KMS-11 (cell line): ENCODE results near the gene NDEL1.
"Not testable (repeated sequence)": the region's sequence is repeated elsewhere in the genome, so short reads cannot be mapped to it uniquely, and the experiment has no call there.

Source experiments
- H2AFZ ChIP-seq: fragments of 200-600 bp; sonication (generic); 2 replicates; pipeline ENCODE4 v1.6.1; 2016; ENCODE audit warnings: antibody characterized with exemption, mixed run types, low read depth
- H3K27ac ChIP-seq: fragments of 200-600 bp; sonication (generic); 2 replicates; pipeline ENCODE4 v1.6.1; 2016; ENCODE audit warnings: mild to moderate bottlenecking, mixed run types
- H3K27me3 ChIP-seq: fragments of 200-600 bp; sonication (generic); 2 replicates; pipeline ENCODE4 v1.6.1; 2017; ENCODE audit warnings: mild to moderate bottlenecking, low read depth, mixed run types, moderate library complexity; ENCODE audit not compliant: insufficient read depth
- H3K36me3 ChIP-seq: fragments of 200-600 bp; sonication (generic); 2 replicates; pipeline ENCODE4 v1.6.1; 2017; ENCODE audit warnings: mild to moderate bottlenecking, mixed run types; ENCODE audit not compliant: insufficient read depth
- H3K4me1 ChIP-seq: fragments of 200-600 bp; sonication (generic); 2 replicates; pipeline ENCODE4 v1.6.1; 2016; ENCODE audit warnings: mild to moderate bottlenecking, low read depth, mixed run types; ENCODE audit not compliant: poor library complexity, severe bottlenecking
- H3K4me2 ChIP-seq: fragments of 200-600 bp; sonication (generic); 2 replicates; pipeline ENCODE4 v1.7.0; 2016; ENCODE audit warnings: mild to moderate bottlenecking, mixed run types
- H3K4me3 ChIP-seq: fragments of 200-600 bp; sonication (generic); IDR thresholded peaks from 2 replicates; pipeline ENCODE4 v1.6.1; 2017; ENCODE audit warnings: low read depth, low read length, mixed read lengths; ENCODE audit not compliant: insufficient read depth
- H3K79me2 ChIP-seq: fragments of 200-600 bp; sonication (generic); 2 replicates; pipeline ENCODE4 v1.6.1; 2016; ENCODE audit warnings: low read depth, mixed run types; ENCODE audit not compliant: insufficient read depth
- H3K9ac ChIP-seq: fragments of 200-600 bp; sonication (generic); 2 replicates; pipeline ENCODE4 v1.6.1; 2016; ENCODE audit warnings: mild to moderate bottlenecking, mixed run types
- H4K20me1 ChIP-seq: fragments of 200-600 bp; sonication (generic); 2 replicates; pipeline ENCODE4 v1.6.1; 2016; ENCODE audit warnings: mild to moderate bottlenecking, mixed run types; ENCODE audit not compliant: insufficient read depth
- TF ChIP-seq, protein P1 (sequence below): fragments of 200-600 bp; sonication (generic); conservative IDR thresholded peaks from 2 replicates; pipeline ENCODE4 v1.6.1; 2017; ENCODE audit warnings: low read depth, mild to moderate bottlenecking, antibody characterized with exemption, low read length, moderate library complexity, mixed read lengths

The NDEL1 gene

DNA sequence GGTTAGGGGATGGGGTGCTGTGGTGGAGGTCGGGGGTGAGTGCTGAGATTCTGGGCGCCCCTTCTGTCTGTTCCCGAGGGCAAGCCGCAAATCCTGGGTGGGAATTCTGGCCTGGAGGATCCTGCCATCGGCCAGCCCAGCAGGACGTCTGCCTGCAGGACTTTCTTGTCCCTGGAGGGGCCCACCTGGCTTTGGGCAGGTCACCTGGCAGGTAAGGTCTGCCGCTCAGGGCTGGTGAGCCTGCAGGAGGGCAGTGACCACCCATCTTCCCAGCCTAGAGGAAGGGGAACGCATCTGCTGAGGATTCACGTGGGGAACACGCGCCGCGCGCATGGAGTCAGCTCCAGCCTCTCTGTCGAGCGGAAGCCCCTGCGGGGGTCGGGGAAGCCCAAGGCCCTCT is 43.4 kb upstream of the NDEL1 start:
- TF ChIP-seq, protein P1, sequence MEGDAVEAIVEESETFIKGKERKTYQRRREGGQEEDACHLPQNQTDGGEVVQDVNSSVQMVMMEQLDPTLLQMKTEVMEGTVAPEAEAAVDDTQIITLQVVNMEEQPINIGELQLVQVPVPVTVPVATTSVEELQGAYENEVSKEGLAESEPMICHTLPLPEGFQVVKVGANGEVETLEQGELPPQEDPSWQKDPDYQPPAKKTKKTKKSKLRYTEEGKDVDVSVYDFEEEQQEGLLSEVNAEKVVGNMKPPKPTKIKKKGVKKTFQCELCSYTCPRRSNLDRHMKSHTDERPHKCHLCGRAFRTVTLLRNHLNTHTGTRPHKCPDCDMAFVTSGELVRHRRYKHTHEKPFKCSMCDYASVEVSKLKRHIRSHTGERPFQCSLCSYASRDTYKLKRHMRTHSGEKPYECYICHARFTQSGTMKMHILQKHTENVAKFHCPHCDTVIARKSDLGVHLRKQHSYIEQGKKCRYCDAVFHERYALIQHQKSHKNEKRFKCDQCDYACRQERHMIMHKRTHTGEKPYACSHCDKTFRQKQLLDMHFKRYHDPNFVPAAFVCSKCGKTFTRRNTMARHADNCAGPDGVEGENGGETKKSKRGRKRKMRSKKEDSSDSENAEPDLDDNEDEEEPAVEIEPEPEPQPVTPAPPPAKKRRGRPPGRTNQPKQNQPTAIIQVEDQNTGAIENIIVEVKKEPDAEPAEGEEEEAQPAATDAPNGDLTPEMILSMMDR = no peak
- Histone ChIP-seq H3K9ac (no peak overlapping the region), H2AFZ (no peak overlapping the region), H3K27me3 (no peaks in the 10 kb centered on the region), H4K20me1 (no peaks in the 10 kb centered on the region), H3K4me3 (no peak overlapping the region), H3K4me2 (no peak overlapping the region), H3K79me2 (no peaks in the 10 kb centered on the region), H3K27ac (no peak overlapping the region), H3K36me3 (no peaks in the 10 kb centered on the region), H3K4me1 (no peaks in the 10 kb centered on the region)

DNA sequence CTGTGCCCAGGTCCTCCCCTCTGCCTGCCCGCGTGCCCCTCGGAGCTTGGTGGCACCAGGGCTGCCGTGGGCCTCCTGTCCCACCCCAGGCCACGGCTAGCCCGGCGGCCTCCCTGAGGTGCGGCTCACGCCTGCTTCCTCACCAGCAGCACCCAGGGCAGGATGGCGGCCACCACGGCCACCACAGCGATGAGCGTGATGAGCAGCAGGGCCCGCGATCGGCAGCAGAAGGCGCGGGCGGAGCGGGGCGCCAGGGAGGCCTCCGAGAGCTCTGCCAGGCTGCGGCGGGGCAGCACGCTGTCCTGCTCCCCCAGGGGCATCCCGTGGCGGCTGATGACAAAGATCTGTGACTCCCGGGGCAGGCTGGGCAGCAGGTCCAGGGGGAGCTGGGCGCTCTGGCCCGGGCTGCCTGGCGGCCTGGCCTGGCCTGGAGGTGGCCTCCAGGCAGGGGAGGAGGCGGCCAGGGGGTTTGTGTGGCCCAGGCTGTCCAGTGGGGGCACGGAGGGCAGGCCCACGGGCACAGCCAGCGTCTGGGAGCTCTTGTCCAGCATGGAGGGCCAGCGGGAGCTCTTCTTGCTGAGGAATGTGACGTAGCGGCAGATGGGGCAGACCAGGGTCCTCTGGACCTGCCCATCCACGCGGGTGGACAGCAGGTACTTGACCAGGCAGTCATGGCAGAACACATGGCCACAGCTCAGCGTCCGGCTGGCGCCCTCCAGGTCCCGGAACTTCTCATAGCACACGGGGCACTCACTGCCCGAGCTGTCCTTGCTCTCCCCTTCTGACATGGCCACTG is 42.8 kb upstream of the NDEL1 start:
- Histone ChIP-seq H2AFZ (no peak overlapping the region), H3K4me2 (no peak overlapping the region), H4K20me1 (no peaks in the 10 kb centered on the region), H3K27ac (no peak overlapping the region), H3K4me3 (no peak overlapping the region), H3K36me3 (no peaks in the 10 kb centered on the region), H3K79me2 (no peaks in the 10 kb centered on the region), H3K4me1 (no peaks in the 10 kb centered on the region), H3K27me3 (no peaks in the 10 kb centered on the region), H3K9ac (no peak overlapping the region)
- TF ChIP-seq, protein P1 = no peak

DNA sequence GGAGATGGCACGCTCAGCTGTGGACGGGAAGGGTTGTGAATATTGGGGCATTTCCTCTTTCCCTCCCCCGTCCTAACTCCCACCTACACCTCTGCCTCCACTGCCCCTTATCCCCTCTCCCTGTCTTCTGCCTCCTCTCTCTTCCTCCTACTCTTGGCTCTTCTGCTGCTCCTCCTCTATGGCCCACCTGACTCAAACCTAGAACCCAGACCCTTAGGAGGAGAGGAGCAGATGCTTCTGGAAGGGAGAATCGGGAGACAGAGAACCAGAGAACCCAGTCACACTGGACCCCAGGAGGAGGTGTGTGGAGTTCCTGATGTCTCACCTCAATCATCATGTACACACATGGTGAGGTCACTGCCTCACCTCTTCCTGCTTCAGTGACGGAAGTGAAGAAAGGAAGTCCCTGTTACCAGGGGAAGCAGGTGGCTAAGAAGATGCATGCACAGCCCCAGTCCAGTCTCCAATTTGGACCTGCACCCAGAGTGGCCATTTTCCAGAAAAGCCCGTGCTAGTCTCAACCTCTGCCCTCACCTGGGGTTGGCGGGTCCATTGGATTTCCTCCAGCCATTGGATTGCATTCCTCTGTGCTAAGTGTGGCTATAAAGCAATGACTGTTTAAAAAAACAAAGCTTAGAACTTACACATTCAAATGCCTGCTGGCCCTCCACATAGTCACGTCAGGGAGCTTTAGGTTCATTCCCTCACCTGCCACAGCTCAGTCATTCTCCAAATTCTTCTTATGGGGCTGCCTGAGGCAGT is 42.0 kb upstream of the NDEL1 start:
- Histone ChIP-seq H4K20me1 (no peaks in the 10 kb centered on the region), H3K27me3 (no peaks in the 10 kb centered on the region), H3K27ac (no peak overlapping the region), H2AFZ (no peak overlapping the region), H3K79me2 (no peaks in the 10 kb centered on the region), H3K9ac (no peak overlapping the region), H3K36me3 (no peaks in the 10 kb centered on the region), H3K4me2 (no peak overlapping the region), H3K4me1 (no peaks in the 10 kb centered on the region), H3K4me3 (no peak overlapping the region)
- TF ChIP-seq, protein P1 = no peak

DNA sequence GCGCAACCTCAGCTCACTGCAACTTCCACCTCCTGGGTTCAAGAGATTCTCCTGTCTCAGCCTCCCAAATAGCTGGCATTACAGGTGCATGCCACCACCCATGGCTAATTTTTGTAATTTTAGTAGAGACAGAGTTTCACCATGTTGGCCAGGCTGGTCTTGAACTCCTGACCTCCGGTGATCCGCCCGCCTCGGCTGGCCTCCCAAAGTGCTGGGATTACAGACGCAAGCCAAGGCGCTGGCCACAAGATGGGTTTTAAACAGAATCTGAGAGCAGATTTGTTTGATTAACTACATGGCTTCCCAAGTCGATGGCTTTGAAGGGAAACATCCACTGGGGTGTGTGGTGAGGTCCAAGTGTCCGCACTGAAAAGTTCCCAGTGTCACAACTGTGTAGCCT is 41.2 kb upstream of the NDEL1 start:
- H3K27ac ChIP-seq, H3K4me1 ChIP-seq, H3K9ac ChIP-seq, H3K4me3 ChIP-seq, H3K36me3 ChIP-seq, H3K79me2 ChIP-seq, H4K20me1 ChIP-seq, H2AFZ ChIP-seq, H3K4me2 ChIP-seq, H3K27me3 ChIP-seq: not testable (repeated sequence)

DNA sequence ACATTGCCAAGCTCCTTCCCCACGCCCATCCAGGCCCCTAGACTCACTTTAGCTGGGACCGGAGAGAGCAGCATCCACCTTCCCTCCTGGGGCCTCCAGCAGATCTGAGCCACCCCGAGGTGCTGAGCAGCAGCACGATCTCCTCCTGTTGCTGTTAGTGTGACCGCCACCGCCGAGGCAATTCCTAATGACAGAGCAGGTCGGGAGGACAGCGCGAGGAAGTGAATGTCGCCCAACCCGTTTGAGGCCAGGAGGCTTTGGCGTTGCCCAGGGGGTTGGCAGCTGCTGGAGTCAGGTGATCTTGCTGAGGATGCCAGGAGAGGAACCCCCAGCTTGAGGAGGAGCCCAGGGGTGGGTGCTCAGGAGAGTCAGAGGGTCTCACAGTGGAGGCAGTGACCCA is 38.0 kb upstream of the NDEL1 start, which contains the start of gene RNF222:
Gene RNF222 (minus strand): TSS at position 192 of the 400 bp plus-strand sequence. CDS start 4,366 bp downstream, outside the sequence.
- H3K36me3 ChIP-seq = no peaks in the 10 kb centered on the region
- no peak within 1 kb of the TSS for H2AFZ ChIP-seq
- H3K4me1 ChIP-seq = no peaks in the 10 kb centered on the region
- H3K27ac ChIP-seq = no peak within 1 kb of the TSS
- no peaks in the 10 kb centered on the region for H4K20me1 ChIP-seq
- no peaks in the 10 kb centered on the region for H3K27me3 ChIP-seq
- H3K79me2 ChIP-seq = no peaks in the 10 kb centered on the region
- no peak within 1 kb of the TSS for H3K4me2 ChIP-seq
- H3K9ac ChIP-seq = no peak within 1 kb of the TSS
- H3K4me3 ChIP-seq = no peak within 1 kb of the TSS
- TF ChIP-seq, protein P1 = no peak
